PC-3 (cell line): Measurements from ENCODE around the gene PICALM.

Source experiments
- CTCF ChIP-seq: fragments of 300-600 bp; sonication (generic); conservative IDR thresholded peaks from 2 replicates; pipeline ENCODE4 v1.5.1; 2017; ENCODE audit warnings: antibody characterized with exemption, low read depth, mild to moderate bottlenecking, low read length
- EZH2 ChIP-seq: fragments of 300-600 bp; sonication (generic); IDR thresholded peaks from one replicate; pipeline ENCODE4 v1.6.1; 2017; ENCODE audit warnings: antibody characterized with exemption, mild to moderate bottlenecking, low read length; ENCODE audit not compliant: unreplicated experiment
- EZH2phosphoT487 ChIP-seq: fragments of 300-600 bp; sonication (generic); IDR thresholded peaks from 2 replicates; pipeline ENCODE4 v1.6.1; 2018; ENCODE audit warnings: mild to moderate bottlenecking, antibody characterized with exemption, low read length, borderline replicate concordance

GRCh38 chr11:86117001-86117711, 48.3 kb upstream of the PICALM start:
- no peak for TF ChIP-seq CTCF
- TF ChIP-seq EZH2 = no peak
- TF ChIP-seq EZH2phosphoT487 = no peak
